HG02938 (cell line): ENCODE measurements around the gene SERPINA5.

Experiments
- ATAC-seq: cut with Tn5 transposase; IDR thresholded peaks from one replicate; pipeline ENCODE4 v1.9.1; 2021; ENCODE audit warnings: mild to moderate bottlenecking, moderate library complexity; ENCODE audit not compliant: unreplicated experiment

The SERPINA5 gene

GRCh38 chr14:94548999-94549985 lies 31.9 kb upstream of the SERPINA5 start:
- ATAC-seq = peak; percentile 75

GRCh38 chr14:94550041-94550440 lies 31.2 kb upstream of the SERPINA5 start:
- ATAC-seq = no peak

- no peak for ATAC-seq
Observed at GRCh38 chr14:94555991-94556390, 25.2 kb upstream of the SERPINA5 start.

GRCh38 chr14:94557327-94557726 lies 23.9 kb upstream of the SERPINA5 start:
- ATAC-seq = no peak

GRCh38 chr14:94558842-94559241 lies 22.4 kb upstream of the SERPINA5 start:
- ATAC-seq = no peak

- no peak for ATAC-seq
Observed at GRCh38 chr14:94559638-94560290, 21.5 kb upstream of the SERPINA5 start.

- no peak for ATAC-seq
Observed at GRCh38 chr14:94560291-94560665, 20.9 kb upstream of the SERPINA5 start.

GRCh38 chr14:94560751-94561655 lies 20.2 kb upstream of the SERPINA5 start, which contains the start of gene SERPINA4:
Gene SERPINA4, plus strand, starts transcription at chr14:94561442. Its CDS starts 2,041 bp downstream, at chr14:94563483.
- ATAC-seq = no peak

GRCh38 chr14:94561656-94562010 lies 19.6 kb upstream of the SERPINA5 start:
- no peak for ATAC-seq

GRCh38 chr14:94562022-94562421 lies 19.2 kb upstream of the SERPINA5 start:
- no peak for ATAC-seq

GRCh38 chr14:94562941-94563883 lies 18.0 kb upstream of the SERPINA5 start:
- ATAC-seq = no peak

- no peak for ATAC-seq
Observed at GRCh38 chr14:94564381-94564780, 16.8 kb upstream of the SERPINA5 start.

GRCh38 chr14:94568186-94568585 lies 13.0 kb upstream of the SERPINA5 start:
- ATAC-seq = no peak

GRCh38 chr14:94569381-94570001 lies 11.7 kb upstream of the SERPINA5 start:
- ATAC-seq = no peak

- ATAC-seq = no peak
Observed at GRCh38 chr14:94570002-94570400, 11.2 kb upstream of the SERPINA5 start.

- ATAC-seq = no peak
Observed at GRCh38 chr14:94570440-94570839, 10.8 kb upstream of the SERPINA5 start.

GRCh38 chr14:94571395-94571794 lies 9.8 kb upstream of the SERPINA5 start:
- no peak for ATAC-seq

- no peak for ATAC-seq
Observed at GRCh38 chr14:94571950-94572349, 9.3 kb upstream of the SERPINA5 start.

GRCh38 chr14:94572637-94573303 lies 8.5 kb upstream of the SERPINA5 start:
- ATAC-seq = no peak
